Liver (tissue), 9 donors: ENCODE data around the gene FICD. TPM values are rescaled to one million over a fixed set of nuclear protein-coding genes. Genes with fewer than 3 reads are reported as not detected.

Experiments used
- DNase-seq: peaks from one replicate; pipeline ENCODE4 v3.0.0-alpha.2; 2017; ENCODE audit warnings: low spot score
- H3K27ac ChIP-seq, 2 donors: one replicate each; pipeline ENCODE4 v1.7.0; 2013; ENCODE audit warnings: inconsistent platforms in 2 of 2, low read length in 2 of 2, control low read depth in 1 of 2, low read depth in 1 of 2, mild to moderate bottlenecking in 1 of 2
- H3K27me3 ChIP-seq, 4 donors: one replicate each; pipeline versions ENCODE4 v1.6.1 to v1.7.0; 2013; ENCODE audit warnings: low read length in 3 of 4, inconsistent platforms in 1 of 4, mild to moderate bottlenecking in 1 of 4, moderate library complexity in 1 of 4; ENCODE audit not compliant: control insufficient read depth in 4 of 4, insufficient read depth in 4 of 4
- H3K36me3 ChIP-seq, 4 donors: one replicate each; pipeline versions ENCODE4 v1.6.1 to v1.7.0; 2013; ENCODE audit warnings: low read length in 3 of 4, mild to moderate bottlenecking in 3 of 4, low read depth in 1 of 4, moderate library complexity in 1 of 4; ENCODE audit not compliant: control insufficient read depth in 4 of 4, insufficient read depth in 3 of 4
- H3K4me1 ChIP-seq, 4 donors: one replicate each; pipeline versions ENCODE4 v1.6.1 to v1.7.0; 2013; ENCODE audit warnings: low read length in 3 of 4, mild to moderate bottlenecking in 3 of 4, moderate library complexity in 1 of 4; ENCODE audit not compliant: control insufficient read depth in 4 of 4, insufficient read depth in 4 of 4
- H3K4me3 ChIP-seq, 3 donors: one replicate each; pipeline versions ENCODE4 v1.6.1 to v1.7.0; 2013; ENCODE audit warnings: low read length in 3 of 3, control low read depth in 1 of 3, low read depth in 1 of 3, mild to moderate bottlenecking in 1 of 3
- H3K9ac ChIP-seq, 2 donors: one replicate each; pipeline ENCODE4 v1.7.0; 2013; ENCODE audit warnings: low read length in 2 of 2, mild to moderate bottlenecking in 2 of 2, moderate library complexity in 2 of 2, control low read depth in 1 of 2, low read depth in 1 of 2
- H3K9me3 ChIP-seq, 4 donors: one replicate each; pipeline versions ENCODE4 v1.6.1 to v1.7.0; 2013; ENCODE audit warnings: low read length in 3 of 4; ENCODE audit not compliant: control insufficient read depth in 4 of 4
- CTCF ChIP-seq: fragments of 150-350 bp; IDR thresholded peaks from 2 replicates; pipeline ENCODE4 v1.5.1; 2017; ENCODE audit warnings: improper control_type of control experiment, low read depth, low read length; ENCODE audit not compliant: missing input control
- EGR1 ChIP-seq, 2 donors: IDR thresholded peaks; 2 replicates each; pipeline ENCODE4 v1.6.1; 2016 to 2018; ENCODE audit warnings: antibody characterized with exemption in 2 of 2, low read depth in 2 of 2
- FOXA1 ChIP-seq: IDR thresholded peaks from 2 replicates; pipeline ENCODE4 v1.6.1; 2016; ENCODE audit warnings: antibody characterized with exemption
- FOXA2 ChIP-seq: IDR thresholded peaks from 2 replicates; pipeline ENCODE4 v1.6.1; 2016; ENCODE audit warnings: antibody characterized with exemption
- GABPA ChIP-seq, 2 donors: IDR thresholded peaks in 1 of 2; conservative IDR thresholded peaks in 1 of 2; 2 replicates each; pipeline ENCODE4 v1.6.1; 2016; ENCODE audit warnings: antibody characterized with exemption in 2 of 2, mild to moderate bottlenecking in 1 of 2, moderate library complexity in 1 of 2
- HNF4A ChIP-seq, 2 donors: conservative IDR thresholded peaks; 2 replicates each; pipeline ENCODE4 v1.6.1; 2016; ENCODE audit warnings: antibody characterized with exemption in 2 of 2, mild to moderate bottlenecking in 2 of 2
- HNF4G ChIP-seq: IDR thresholded peaks from 2 replicates; pipeline ENCODE4 v1.6.1; 2016; ENCODE audit warnings: antibody characterized with exemption
- JUND ChIP-seq, 2 donors: IDR thresholded peaks; 2 replicates each; pipeline ENCODE4 v1.6.1; 2016; ENCODE audit warnings: antibody characterized with exemption in 2 of 2
- MAX ChIP-seq: IDR thresholded peaks from 2 replicates; pipeline ENCODE4 v1.6.1; 2016; ENCODE audit warnings: antibody characterized with exemption
- NR2F2 ChIP-seq: IDR thresholded peaks from 2 replicates; pipeline ENCODE4 v1.6.1; 2016; ENCODE audit warnings: antibody characterized with exemption
- RAD21 ChIP-seq, 2 donors: IDR thresholded peaks; 2 replicates each; pipeline ENCODE4 v1.6.1; 2016; ENCODE audit warnings: antibody characterized with exemption in 2 of 2, mild to moderate bottlenecking in 2 of 2
- REST ChIP-seq: IDR thresholded peaks from 2 replicates; pipeline ENCODE4 v1.6.1; 2016; ENCODE audit warnings: antibody characterized with exemption, mild to moderate bottlenecking
- RXRA ChIP-seq, 2 donors: IDR thresholded peaks; 2 replicates each; pipeline ENCODE4 v1.6.1; 2017 to 2018; ENCODE audit warnings: antibody characterized with exemption in 2 of 2, mild to moderate bottlenecking in 1 of 2
- SP1 ChIP-seq: IDR thresholded peaks from 2 replicates; pipeline ENCODE4 v1.6.1; 2018; ENCODE audit warnings: antibody characterized with exemption, mild to moderate bottlenecking
- TAF1 ChIP-seq: conservative IDR thresholded peaks from 2 replicates; pipeline ENCODE4 v1.6.1; 2016; ENCODE audit warnings: antibody characterized with exemption, mild to moderate bottlenecking
- YY1 ChIP-seq: IDR thresholded peaks from 2 replicates; pipeline ENCODE4 v1.6.1; 2016; ENCODE audit warnings: antibody characterized with exemption, mild to moderate bottlenecking
- WGBS: extraction: QIAGEN DNeasy Blood & Tissue Kit; methylation state at CpG from one replicate; pipeline ENCODE4 v1.1.7; 2013; 5-methylcytosine and 5-hydroxymethylcytosine counted together
- polyA plus RNA-seq, 2 donors: library from polyadenylated mRNA; stranded (reverse) in 1 of 2; unstranded in 1 of 2; fragments of 200-250 nt in 1 of 2; fragments of >200 nt in 1 of 2; fragmentation: Nextera tagmentation in 1 of 2; extraction: Ambion mirVana in 1 of 2; gene quantifications; one replicate each; pipeline versions ENCODE4 v1.2.1 to v1.2.3, GENCODE V29; 2013 to 2015
- total RNA-seq, 2 donors: library from RNA; depleted of rRNA; stranded (reverse); fragments of >200 nt; gene quantifications; one replicate each; pipeline ENCODE4 v1.2.3, GENCODE V29; 2014
- TF ChIP-seq, protein P1 (sequence below): IDR thresholded peaks from 2 replicates; pipeline ENCODE4 v1.6.1; 2016; ENCODE audit warnings: antibody characterized with exemption
- TF ChIP-seq, protein P2 (sequence below): IDR thresholded peaks from 2 replicates; pipeline ENCODE4 v1.6.1; 2016; ENCODE audit warnings: antibody characterized with exemption
- donor health status: healthy.
- donor health status: healthy.
- donor health status: healthy.
- donor health status: healthy.
- donor health status: healthy.

Gene FICD
- total and polyA plus RNA-seq, 4 donors: 3.6 to 20.9 (median 6.6) TPM

GRCh38 chr12:108563804-108564151, 48.7 kb downstream of the FICD start:
- Histone ChIP-seq H3K4me3 (peak overlapping the region in 1 of 3 donors; percentile 77), H3K27me3 (no peaks in the 10 kb centered on the region), H3K36me3 (peaks cover 0 to 26% (median 24%) of the 10 kb centered on the region in 4 donors), H3K9me3 (no peaks in the 10 kb centered on the region), H3K4me1 (peaks cover 8 to 46% (median 37%) of the 10 kb centered on the region in 4 donors), H3K9ac (peak overlapping the region in 1 of 2 donors; percentile 37), H3K27ac (peak overlapping the region in 1 of 2 donors; percentile 85)
- 5% methylated on average over 1 of the region's 1 CpG for WGBS
- no peak for DNase-seq
- TF ChIP-seq SP1 (no peak), REST (no peak), TAF1 (no peak), HNF4A (conservative IDR thresholded peaks at IDR 0.05) (no peak), JUND (IDR thresholded peaks at IDR 0.05) (no peak), FOXA2 (no peak), RXRA (IDR thresholded peaks at IDR 0.05) (no peak)

DNA sequence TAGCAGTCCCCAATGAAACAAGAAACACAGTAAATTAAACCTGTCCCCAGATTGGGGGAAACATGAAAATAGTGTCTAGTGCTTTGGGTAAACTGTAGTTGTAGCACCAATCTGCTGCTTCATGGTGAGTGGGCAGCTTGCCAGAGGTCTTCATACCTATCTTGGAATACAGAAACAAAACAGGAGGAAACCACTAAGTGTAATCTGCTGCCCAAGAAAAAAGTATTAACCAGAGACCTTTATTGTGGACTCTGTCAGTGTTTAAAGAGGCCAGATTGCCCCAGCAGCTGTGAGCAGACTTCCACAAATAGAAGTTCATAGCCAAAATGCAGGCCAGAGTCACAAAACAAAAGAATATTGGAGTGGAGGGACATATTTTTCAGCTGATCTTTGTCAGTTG, 49.6 kb downstream of the FICD start:
- DNase-seq: peak; percentile 83
- Histone ChIP-seq H3K27me3 (no peaks in the 10 kb centered on the region), H3K36me3 (peaks cover 0 to 33% (median 27%) of the 10 kb centered on the region in 4 donors), H3K9ac (peak overlapping the region in 1 of 2 donors; percentile 10), H3K27ac (no peak overlapping the region), H3K9me3 (no peaks in the 10 kb centered on the region), H3K4me1 (peaks cover 3 to 38% (median 28%) of the 10 kb centered on the region in 4 donors), H3K4me3 (no peak overlapping the region)
- no peak for TF ChIP-seq FOXA1
- no peak for TF ChIP-seq GABPA (IDR thresholded peaks at IDR 0.05 in 1 of 2, conservative IDR thresholded peaks at IDR 0.05 in 1 of 2)
- TF ChIP-seq REST: no peak
- TF ChIP-seq RAD21 (IDR thresholded peaks at IDR 0.05): no peak
- no peak for TF ChIP-seq CTCF
- TF ChIP-seq FOXA2: no peak
- TF ChIP-seq HNF4A (conservative IDR thresholded peaks at IDR 0.05): no peak
- TF ChIP-seq EGR1 (IDR thresholded peaks at IDR 0.05; ENCODE audit: low read depth in 2 of 2): no peak
- no peak for TF ChIP-seq YY1
- no peak for TF ChIP-seq SP1
- TF ChIP-seq JUND (IDR thresholded peaks at IDR 0.05): no peak
- TF ChIP-seq RXRA (IDR thresholded peaks at IDR 0.05): no peak
- TF ChIP-seq TAF1: no peak
- TF ChIP-seq, protein P1, sequence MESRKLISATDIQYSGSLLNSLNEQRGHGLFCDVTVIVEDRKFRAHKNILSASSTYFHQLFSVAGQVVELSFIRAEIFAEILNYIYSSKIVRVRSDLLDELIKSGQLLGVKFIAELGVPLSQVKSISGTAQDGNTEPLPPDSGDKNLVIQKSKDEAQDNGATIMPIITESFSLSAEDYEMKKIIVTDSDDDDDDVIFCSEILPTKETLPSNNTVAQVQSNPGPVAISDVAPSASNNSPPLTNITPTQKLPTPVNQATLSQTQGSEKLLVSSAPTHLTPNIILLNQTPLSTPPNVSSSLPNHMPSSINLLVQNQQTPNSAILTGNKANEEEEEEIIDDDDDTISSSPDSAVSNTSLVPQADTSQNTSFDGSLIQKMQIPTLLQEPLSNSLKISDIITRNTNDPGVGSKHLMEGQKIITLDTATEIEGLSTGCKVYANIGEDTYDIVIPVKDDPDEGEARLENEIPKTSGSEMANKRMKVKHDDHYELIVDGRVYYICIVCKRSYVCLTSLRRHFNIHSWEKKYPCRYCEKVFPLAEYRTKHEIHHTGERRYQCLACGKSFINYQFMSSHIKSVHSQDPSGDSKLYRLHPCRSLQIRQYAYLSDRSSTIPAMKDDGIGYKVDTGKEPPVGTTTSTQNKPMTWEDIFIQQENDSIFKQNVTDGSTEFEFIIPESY: no peak
- TF ChIP-seq MAX: no peak
- TF ChIP-seq NR2F2: no peak
- TF ChIP-seq, protein P2, sequence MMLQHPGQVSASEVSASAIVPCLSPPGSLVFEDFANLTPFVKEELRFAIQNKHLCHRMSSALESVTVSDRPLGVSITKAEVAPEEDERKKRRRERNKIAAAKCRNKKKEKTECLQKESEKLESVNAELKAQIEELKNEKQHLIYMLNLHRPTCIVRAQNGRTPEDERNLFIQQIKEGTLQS: no peak
- no peak for TF ChIP-seq HNF4G
